Measurements from ENCODE around the gene LRP1.

LRP1 gene

GRCh38 chr12:57196956-57197355 is 68.7 kb downstream of the LRP1 start:
- H4K20me1 ChIP-seq (ENCODE audit: insufficient read depth, low read length, poor library complexity, severe bottlenecking), result no peaks in the 10 kb centered on the region
- H3F3A ChIP-seq (ENCODE audit: low read depth), result no peaks in the 10 kb centered on the region
- TF ChIP-seq EZH2phosphoT487 (IDR thresholded peaks at IDR 0.05; ENCODE audit: borderline replicate concordance) (no peak), CTCF (conservative IDR thresholded peaks at IDR 0.05; ENCODE audit: low read length) (no peak)
- H3K9ac ChIP-seq (ENCODE audit: low read depth, low read length, poor library complexity, severe bottlenecking), result no peak overlapping the region
- H3K27me3 ChIP-seq (ENCODE audit: insufficient read depth, low read length, poor library complexity, severe bottlenecking), result no peaks in the 10 kb centered on the region
- H3K9me3 ChIP-seq (ENCODE audit: insufficient read depth, low read depth, low read length), result no peaks in the 10 kb centered on the region
- H3K4me1 ChIP-seq (ENCODE audit: insufficient read depth, low read length, poor library complexity, severe bottlenecking), result peaks cover 17% of the 10 kb centered on the region
- H3K9me2 ChIP-seq (replicated peaks; ENCODE audit: low read depth, low read length), result no peaks in the 10 kb centered on the region
- no peak overlapping the region for H3K4me2 ChIP-seq (ENCODE audit: low read depth, low read length, poor library complexity, severe bottlenecking)
- H3K4me3 ChIP-seq (ENCODE audit: low read length, poor library complexity, severe bottlenecking), result no peak overlapping the region
- H3K79me2 ChIP-seq (ENCODE audit: insufficient read depth, low read length), result no peaks in the 10 kb centered on the region
- no peaks in the 10 kb centered on the region; the same call in 1 of the 2 replicates for H3K36me3 ChIP-seq (ENCODE audit: insufficient read depth, low read length)
- no peak overlapping the region for H2AFZ ChIP-seq (ENCODE audit: low read length)

- no peak overlapping the region for H3K4me2 ChIP-seq (ENCODE audit: low read depth, low read length, poor library complexity, severe bottlenecking)
- no peaks in the 10 kb centered on the region for H3K79me2 ChIP-seq (ENCODE audit: insufficient read depth, low read length)
- no peaks in the 10 kb centered on the region for H3K36me3 ChIP-seq (ENCODE audit: insufficient read depth, low read length)
- no peak overlapping the region for H3K4me3 ChIP-seq (ENCODE audit: low read length, poor library complexity, severe bottlenecking)
- H3K4me1 ChIP-seq (ENCODE audit: insufficient read depth, low read length, poor library complexity, severe bottlenecking), result peaks cover 17% of the 10 kb centered on the region
- no peak overlapping the region for H2AFZ ChIP-seq (ENCODE audit: low read length)
- H3K9me2 ChIP-seq (replicated peaks; ENCODE audit: low read depth, low read length), result no peaks in the 10 kb centered on the region
- no peaks in the 10 kb centered on the region for H3K27me3 ChIP-seq (ENCODE audit: insufficient read depth, low read length, poor library complexity, severe bottlenecking)
- no peaks in the 10 kb centered on the region for H3K9me3 ChIP-seq (ENCODE audit: insufficient read depth, low read depth, low read length)
- no peak for TF ChIP-seq CTCF (conservative IDR thresholded peaks at IDR 0.05; ENCODE audit: low read length)
- no peak for TF ChIP-seq EZH2phosphoT487 (IDR thresholded peaks at IDR 0.05; ENCODE audit: borderline replicate concordance)
- H4K20me1 ChIP-seq (ENCODE audit: insufficient read depth, low read length, poor library complexity, severe bottlenecking), result no peaks in the 10 kb centered on the region
- H3F3A ChIP-seq (ENCODE audit: low read depth), result no peaks in the 10 kb centered on the region
- no peak overlapping the region for H3K9ac ChIP-seq (ENCODE audit: low read depth, low read length, poor library complexity, severe bottlenecking)
Measured at GRCh38 chr12:57198329-57198728, 70.0 kb downstream of the LRP1 start.

- H3K9me3 ChIP-seq (ENCODE audit: insufficient read depth, low read depth, low read length), result no peaks in the 10 kb centered on the region
- TF ChIP-seq CTCF (conservative IDR thresholded peaks at IDR 0.05; ENCODE audit: low read length) (no peak), EZH2phosphoT487 (IDR thresholded peaks at IDR 0.05; ENCODE audit: borderline replicate concordance) (no peak)
- no peaks in the 10 kb centered on the region for H3K79me2 ChIP-seq (ENCODE audit: insufficient read depth, low read length)
- H3K4me1 ChIP-seq (ENCODE audit: insufficient read depth, low read length, poor library complexity, severe bottlenecking), result peaks cover 17% of the 10 kb centered on the region
- H2AFZ ChIP-seq (ENCODE audit: low read length), result no peak overlapping the region
- H3K9ac ChIP-seq (ENCODE audit: low read depth, low read length, poor library complexity, severe bottlenecking), result no peak overlapping the region
- no peaks in the 10 kb centered on the region for H3K9me2 ChIP-seq (replicated peaks; ENCODE audit: low read depth, low read length)
- H3K4me2 ChIP-seq (ENCODE audit: low read depth, low read length, poor library complexity, severe bottlenecking), result no peak overlapping the region
- H3K27me3 ChIP-seq (ENCODE audit: insufficient read depth, low read length, poor library complexity, severe bottlenecking), result no peaks in the 10 kb centered on the region
- no peaks in the 10 kb centered on the region for H4K20me1 ChIP-seq (ENCODE audit: insufficient read depth, low read length, poor library complexity, severe bottlenecking)
- H3K36me3 ChIP-seq (ENCODE audit: insufficient read depth, low read length), result no peaks in the 10 kb centered on the region
- no peaks in the 10 kb centered on the region for H3F3A ChIP-seq (ENCODE audit: low read depth)
- no peak overlapping the region for H3K4me3 ChIP-seq (ENCODE audit: low read length, poor library complexity, severe bottlenecking)
Measured at GRCh38 chr12:57199191-57199590, 70.9 kb downstream of the LRP1 start.

Data from Loucy (cell line).